ENCODE data around the gene NRN1L.

DNA sequence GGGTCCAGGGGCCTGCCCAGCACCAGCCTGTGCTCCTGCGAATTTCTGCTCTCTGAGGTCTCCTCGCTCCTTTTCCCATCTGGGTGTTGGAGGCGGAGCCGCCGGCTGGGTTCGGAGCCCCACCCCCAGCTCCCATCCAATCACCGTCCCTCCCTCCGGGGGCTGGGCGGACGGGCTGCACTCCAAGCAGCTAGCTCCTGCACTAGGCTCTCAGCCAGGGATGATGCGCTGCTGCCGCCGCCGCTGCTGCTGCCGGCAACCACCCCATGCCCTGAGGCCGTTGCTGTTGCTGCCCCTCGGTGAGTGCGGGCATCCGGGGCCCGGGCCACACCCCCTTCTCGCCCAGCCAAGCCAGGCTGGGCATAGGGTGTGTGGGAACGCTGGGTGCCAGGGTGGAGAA lies at the start of gene NRN1L:
- TF ChIP-seq SP1 (IDR thresholded peaks at IDR 0.05; ENCODE audit: low read depth) (no peak), CTCF (IDR thresholded peaks at IDR 0.05 in 2 of 3, conservative IDR thresholded peaks at IDR 0.05 in 1 of 3; ENCODE audit: borderline replicate concordance in 1 of 3, insufficient read depth in 1 of 3, low read depth in 2 of 3, low read length in 2 of 3) (no peak), POLR2A (IDR thresholded peaks at IDR 0.05; ENCODE audit: borderline replicate concordance, extremely low read depth, insufficient read depth, insufficient read length) (no peak), ZNF274 (IDR thresholded peaks at IDR 0.05; ENCODE audit: low read depth, low read length) (no peak)
- TF ChIP-seq, protein P1, sequence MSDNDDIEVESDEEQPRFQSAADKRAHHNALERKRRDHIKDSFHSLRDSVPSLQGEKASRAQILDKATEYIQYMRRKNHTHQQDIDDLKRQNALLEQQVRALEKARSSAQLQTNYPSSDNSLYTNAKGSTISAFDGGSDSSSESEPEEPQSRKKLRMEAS (IDR thresholded peaks at IDR 0.05), result no peak

Measured in HCT116 (cell line).